H1 (cell line): ENCODE data around the gene TGFB3. TPM values are rescaled to one million over a fixed set of nuclear protein-coding genes. Genes with fewer than 3 reads are reported as not detected.

Experiments
- ATF2 ChIP-seq: IDR thresholded peaks from 2 replicates; pipeline ENCODE4 v1.6.1; 2012; ENCODE audit warnings: low read length, inconsistent platforms
- CREB1 ChIP-seq: IDR thresholded peaks from 2 replicates; pipeline ENCODE4 v1.6.1; 2012; ENCODE audit warnings: inconsistent platforms
- JUN ChIP-seq: IDR thresholded peaks from 2 replicates; pipeline ENCODE4 v1.6.1; 2011; ENCODE audit warnings: low read depth, mild to moderate bottlenecking, improper control_type of control experiment, low read length
- RAD21 ChIP-seq, 2 experiments: IDR thresholded peaks in 1 of 2; conservative IDR thresholded peaks in 1 of 2; 2 replicates each; pipeline ENCODE4 v1.6.1; 2011; ENCODE audit warnings: low read depth in 2 of 2, low read length in 2 of 2, improper control_type of control experiment in 1 of 2, inconsistent platforms in 1 of 2, mild to moderate bottlenecking in 1 of 2, moderate library complexity in 1 of 2
- SUZ12 ChIP-seq: fragments of 200-600 bp; sonication (generic); IDR thresholded peaks from 2 replicates; pipeline ENCODE4 v1.6.1; 2012; ENCODE audit warnings: mild to moderate bottlenecking, inconsistent platforms, low read length, moderate library complexity, mixed read lengths
- polyA plus RNA-seq, 7 experiments: library from polyadenylated mRNA; depleted of rRNA in 3 of 7; stranded (reverse) in 5 of 7; unstranded in 2 of 7; fragments of >200 nt in 5 of 7; fragments of 200-250 nt in 2 of 7; gene quantifications; 1 replicate in 5 of 7; 2 replicates in 1 of 7; 4 replicates in 1 of 7; pipeline versions ENCODE4 v1.2.1 to v1.2.3, GENCODE V29; 2011 to 2013; ENCODE audit warnings: missing spikeins in 2 of 7, mixed read lengths in 2 of 7
- total RNA-seq: library from RNA; stranded (reverse); fragmentation: NEBNext Ultra II Directional; extraction: Animal tissue kit (Norgen Biotek cat#: 25700); gene quantifications from 2 replicates; pipeline ENCODE4 v1.2.1, GENCODE V29; 2021
- TF ChIP-seq, protein P1 (sequence below): IDR thresholded peaks from 2 replicates; pipeline ENCODE4 v1.6.1; 2012; ENCODE audit warnings: inconsistent platforms

The TGFB3 gene
- total and polyA plus RNA-seq, 2 of the 8 experiments (the other 6 are each of a cell fraction or from before 2014, with no cell fraction given) = 0.65 to 0.86 TPM

- TF ChIP-seq RAD21 (IDR thresholded peaks at IDR 0.05 in 1 of 2, conservative IDR thresholded peaks at IDR 0.05 in 1 of 2; ENCODE audit: low read depth in 2 of 2, low read length in 2 of 2) (no peak), ATF2 (no peak), JUN (no peak), CREB1 (no peak), SUZ12 (no peak)
- TF ChIP-seq, protein P1, sequence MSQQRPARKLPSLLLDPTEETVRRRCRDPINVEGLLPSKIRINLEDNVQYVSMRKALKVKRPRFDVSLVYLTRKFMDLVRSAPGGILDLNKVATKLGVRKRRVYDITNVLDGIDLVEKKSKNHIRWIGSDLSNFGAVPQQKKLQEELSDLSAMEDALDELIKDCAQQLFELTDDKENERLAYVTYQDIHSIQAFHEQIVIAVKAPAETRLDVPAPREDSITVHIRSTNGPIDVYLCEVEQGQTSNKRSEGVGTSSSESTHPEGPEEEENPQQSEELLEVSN = no peak
These were observed 4.6 kb upstream of the TGFB3 start (continued) for GRCh38 chr14:75986439-75986765.
